Cardiac muscle cell (in vitro differentiated cells and primary cell): ENCODE data around the gene DGKG. TPM values are rescaled to one million over a fixed set of nuclear protein-coding genes. Genes with fewer than 3 reads are reported as not detected.

Experiments
- DNase-seq, 2 donors: peaks; one replicate each; pipeline versions ENCODE4 v3.0.0 to v3.0.0-alpha.2; 2010 to 2017; ENCODE audit warnings: low read depth in 1 of 2, low spot score in 1 of 2
- H3K27ac ChIP-seq: fragments of 200-600 bp; sonication (generic); 2 replicates; pipeline ENCODE4 v1.5.1; 2016
- H3K27me3 ChIP-seq: fragments of 200-600 bp; sonication (generic); 2 replicates; pipeline ENCODE4 v1.6.0; 2016; ENCODE audit warnings: control low read depth
- H3K36me3 ChIP-seq: fragments of 200-600 bp; sonication (generic); 2 replicates; pipeline ENCODE4 v1.5.1; 2016; ENCODE audit warnings: control low read depth
- H3K4me1 ChIP-seq: fragments of 200-600 bp; sonication (generic); 2 replicates; pipeline ENCODE4 v1.8.1; 2017; ENCODE audit warnings: low read depth, mild to moderate bottlenecking, mixed run types
- H3K4me3 ChIP-seq: fragments of 200-600 bp; sonication (generic); 2 replicates; pipeline ENCODE4 v1.5.1; 2016; ENCODE audit warnings: mild to moderate bottlenecking
- H3K9me3 ChIP-seq: fragments of 200-600 bp; sonication (generic); 2 replicates; pipeline ENCODE4 v1.5.1; 2017; ENCODE audit warnings: low read depth, mild to moderate bottlenecking, control low read depth
- CTCF ChIP-seq: IDR thresholded peaks from 2 replicates; pipeline ENCODE4 v1.5.1; 2012; ENCODE audit warnings: low read depth, mild to moderate bottlenecking, low read length
- polyA plus RNA-seq: library from polyadenylated mRNA; unstranded; fragments of >200 nt; fragmentation: Nextera tagmentation; extraction: Ambion mirVana; gene quantifications from 2 replicates; pipeline ENCODE4 v1.2.1, GENCODE V29; 2016
- total RNA-seq: library from RNA; depleted of rRNA; stranded (reverse); fragments of >200 nt; gene quantifications from 2 replicates; pipeline ENCODE4 v1.2.3, GENCODE V29; 2016

The DGKG gene
- total RNA-seq (0.15 and 0.92 TPM in 2 replicates), polyA plus RNA-seq (0.85 TPM in 1 of 2 replicates, not detected in the other)

GRCh38 chr3:186361762-186362536, at the start of gene DGKG:
Gene DGKG, minus strand, starts transcription at chr3:186362234. Its CDS starts 41,775 bp downstream, at chr3:186320459.
- Histone ChIP-seq H3K27ac (no peak within 1 kb of the TSS), H3K4me3 (peak within 1 kb of the TSS; percentile 38), H3K9me3 (no peaks in the 10 kb centered on the region), H3K36me3 (no peaks in the 10 kb centered on the region), H3K27me3 (peaks cover 57% of the 10 kb centered on the region), H3K4me1 (no peaks in the 10 kb centered on the region)
- DNase-seq, result peak; percentile 9 to 50
- no peak for TF ChIP-seq CTCF

- Histone ChIP-seq H3K27me3 (no peaks in the 10 kb centered on the region), H3K36me3 (no peaks in the 10 kb centered on the region), H3K4me3 (no peak overlapping the region), H3K27ac (no peak overlapping the region), H3K9me3 (no peaks in the 10 kb centered on the region), H3K4me1 (peaks cover 30% of the 10 kb centered on the region)
- no peak for DNase-seq
- no peak for TF ChIP-seq CTCF
These were observed 49.1 kb upstream of the DGKG start for GRCh38 chr3:186411089-186411488.

- peak in 1 of 2 donors; percentile 46 for DNase-seq
- Histone ChIP-seq H3K27me3 (no peaks in the 10 kb centered on the region), H3K36me3 (no peaks in the 10 kb centered on the region), H3K4me3 (no peak overlapping the region), H3K4me1 (peaks cover 13% of the 10 kb centered on the region), H3K9me3 (no peaks in the 10 kb centered on the region), H3K27ac (peak overlapping the region; percentile 77)
- TF ChIP-seq CTCF, result no peak
These were observed 44.9 kb upstream of the DGKG start for GRCh38 chr3:186406669-186407635.

GRCh38 chr3:186401556-186401955, 39.5 kb upstream of the DGKG start:
- Histone ChIP-seq H3K4me3 (no peak overlapping the region), H3K27me3 (no peaks in the 10 kb centered on the region), H3K4me1 (peaks cover 6% of the 10 kb centered on the region), H3K9me3 (no peaks in the 10 kb centered on the region), H3K36me3 (no peaks in the 10 kb centered on the region), H3K27ac (no peak overlapping the region)
- no peak for DNase-seq
- TF ChIP-seq CTCF, result no peak

GRCh38 chr3:186400662-186401061, 38.6 kb upstream of the DGKG start:
- H3K4me1 ChIP-seq, result no peaks in the 10 kb centered on the region
- H3K4me3 ChIP-seq, result no peak overlapping the region
- no peak for TF ChIP-seq CTCF
- no peak overlapping the region for H3K27ac ChIP-seq
- H3K9me3 ChIP-seq, result no peaks in the 10 kb centered on the region
- peak in 1 of 2 donors; percentile 12 for DNase-seq
- no peaks in the 10 kb centered on the region for H3K27me3 ChIP-seq
- H3K36me3 ChIP-seq, result no peaks in the 10 kb centered on the region
